Eye (tissue), 1 donor: Measurements from ENCODE around the gene KHSRP.

Source experiments
- DNase-seq: peaks from one replicate; pipeline ENCODE4 v3.0.0-alpha.2; 2015

Gene KHSRP

DNA sequence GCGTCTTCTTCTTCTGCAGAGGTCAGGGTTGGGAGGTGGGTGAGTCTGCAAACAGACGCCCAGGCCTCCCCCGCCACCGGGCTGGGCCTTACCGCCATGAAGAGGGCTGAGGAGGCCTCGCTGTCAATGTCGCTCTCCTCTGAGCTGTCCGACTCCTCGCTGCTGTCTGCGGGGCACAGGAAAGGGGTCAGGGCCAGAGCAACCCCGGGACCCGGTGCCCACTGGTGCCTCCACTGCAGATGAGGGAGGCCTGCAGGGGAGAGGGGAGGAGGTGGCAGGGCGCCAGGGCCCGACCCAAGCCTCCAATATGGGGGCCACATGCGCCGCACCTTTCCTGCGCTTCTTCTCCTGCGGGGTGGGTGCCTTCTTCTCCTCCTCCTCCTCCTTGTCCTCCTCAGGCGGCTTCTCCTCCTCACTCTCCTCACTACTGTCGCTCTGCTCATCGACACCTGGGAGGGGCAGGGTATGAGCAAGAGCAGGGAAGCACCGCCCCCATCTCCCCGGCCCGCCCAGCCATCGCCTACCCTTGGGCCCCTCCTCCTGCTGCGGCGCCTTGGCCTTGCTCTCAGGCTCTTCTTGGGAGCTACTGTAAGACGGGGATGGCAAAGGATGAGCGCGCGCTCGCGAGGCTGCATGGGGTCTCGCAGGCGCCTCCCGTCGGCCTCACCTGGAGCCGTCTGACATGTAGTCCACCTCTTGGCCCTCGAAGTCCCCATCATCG, 43.4 kb downstream of the KHSRP start:
- DNase-seq, result no peak

GRCh38 chr19:6379744-6380143, 44.9 kb downstream of the KHSRP start:
- DNase-seq, result no peak

DNA sequence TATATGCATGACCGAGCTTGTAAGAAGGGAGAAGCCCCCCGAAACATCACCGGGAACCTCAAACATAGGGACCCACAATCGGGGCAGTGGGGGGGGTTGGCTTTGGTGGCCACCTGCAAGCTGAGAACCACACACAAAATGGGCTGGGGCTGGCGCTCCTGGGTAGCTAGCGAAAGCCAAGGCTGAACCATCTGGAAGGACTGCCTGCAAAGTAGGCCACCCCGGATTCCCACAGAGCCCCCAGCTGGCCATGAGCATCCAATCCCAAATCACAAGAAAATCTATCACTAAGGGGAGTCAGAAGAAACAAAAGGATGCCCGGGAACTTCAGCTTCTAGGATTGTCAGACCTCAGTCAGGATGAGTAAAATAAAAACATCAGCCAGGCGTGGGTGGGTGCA, 46.1 kb downstream of the KHSRP start:
- peak; percentile 59 for DNase-seq

- DNase-seq, result peak; percentile 68
Observed at GRCh38 chr19:6378041-6378440, 46.6 kb downstream of the KHSRP start.

DNA sequence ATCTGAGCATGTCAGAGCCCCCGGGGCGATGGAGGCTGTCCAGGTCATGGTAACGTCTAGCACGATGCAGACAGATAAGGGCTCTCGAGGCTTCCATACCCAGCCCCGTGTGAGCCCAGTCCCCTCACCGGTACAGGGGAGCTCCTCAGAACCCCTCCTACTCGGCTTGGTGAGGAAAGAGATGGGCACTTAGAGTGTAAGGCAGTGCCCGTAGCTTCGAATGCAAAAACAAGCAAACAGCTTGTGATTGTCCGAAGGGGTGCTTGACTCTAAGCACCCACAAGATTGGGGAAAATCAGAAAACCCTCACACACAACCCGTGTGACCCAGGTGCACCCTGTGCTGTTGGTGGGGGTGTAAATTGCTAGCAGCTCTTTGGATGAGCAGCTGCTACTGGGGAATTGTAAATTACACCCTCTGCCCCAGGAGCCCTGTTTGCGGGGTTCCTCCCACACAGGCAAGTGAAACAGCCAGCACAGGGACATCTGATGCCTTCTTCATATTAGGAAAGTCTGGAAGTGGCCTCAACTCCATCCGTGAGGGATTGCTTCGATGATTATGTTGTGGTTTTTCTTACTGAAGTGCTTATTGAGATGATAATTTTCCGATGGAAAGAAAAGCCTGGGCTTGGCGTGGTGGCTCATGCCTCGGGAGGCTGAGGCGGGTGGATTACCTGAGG, 48.0 kb downstream of the KHSRP start:
- DNase-seq, result no peak

DNA sequence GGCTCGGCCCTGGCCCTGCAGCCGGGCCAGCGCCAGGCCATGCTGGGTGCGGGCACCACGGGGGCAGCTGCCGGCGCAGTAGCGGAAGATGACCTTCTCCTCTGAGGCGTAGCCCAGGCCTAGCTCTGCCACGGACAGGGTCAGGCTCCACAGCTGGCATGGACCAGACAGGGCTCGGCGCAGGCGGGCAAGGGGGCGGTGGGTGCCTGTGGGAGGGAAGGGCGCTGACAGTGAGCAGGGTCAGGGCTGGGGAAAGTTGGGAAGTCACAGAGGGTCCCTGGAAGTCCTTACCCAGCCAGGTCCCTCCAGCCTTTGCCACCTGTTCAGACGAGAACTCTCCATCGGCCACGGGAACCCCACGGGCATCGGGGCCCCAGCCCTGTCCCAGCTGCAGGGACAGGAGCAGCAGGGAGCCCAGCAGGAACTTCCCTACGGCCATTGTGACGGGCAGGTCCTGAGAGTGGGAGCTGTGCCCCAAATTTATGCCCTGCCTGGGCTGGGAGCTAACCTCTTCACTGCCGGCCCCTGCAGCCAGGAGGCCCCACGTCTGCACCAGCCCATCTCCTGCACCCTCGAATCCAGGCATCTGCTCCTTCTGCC, 49.1 kb downstream of the KHSRP start, which contains the start of gene PSPN:
Gene PSPN (minus strand): TSS at position 523 of the 600 bp plus-strand sequence. CDS start 84 bp downstream, at position 439.
- DNase-seq, result no peak

GRCh38 chr19:6374711-6375410, 49.8 kb downstream of the KHSRP start:
- no peak for DNase-seq

- DNase-seq, result no peak
Observed at GRCh38 chr19:6374161-6374709, 50.4 kb downstream of the KHSRP start.

DNA sequence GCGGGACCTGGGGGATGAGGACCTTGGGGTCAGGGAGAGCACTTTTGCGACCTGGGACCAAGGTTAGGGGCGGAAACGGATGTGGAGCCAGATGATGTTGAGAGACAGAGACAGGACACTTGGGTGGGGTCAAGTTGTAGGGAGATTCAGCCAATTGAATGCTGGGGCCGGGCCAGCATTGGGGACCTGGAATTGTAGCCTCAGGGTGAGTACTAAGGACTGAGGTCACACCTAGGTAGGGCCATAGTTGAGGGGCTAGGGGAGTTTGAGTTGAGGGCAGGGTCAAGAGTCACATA, 50.9 kb downstream of the KHSRP start:
- DNase-seq, result no peak

GRCh38 chr19:6373096-6373812, 51.4 kb downstream of the KHSRP start:
- DNase-seq, result peak; percentile 99

- DNase-seq, result peak; percentile 100
Observed at GRCh38 chr19:6372594-6373095, 52.0 kb downstream of the KHSRP start, which contains the start of gene ALKBH7. TSS of gene ALKBH7 (plus strand) at chr19:6372794. CDS start at chr19:6372821, 27 bp downstream.

DNA sequence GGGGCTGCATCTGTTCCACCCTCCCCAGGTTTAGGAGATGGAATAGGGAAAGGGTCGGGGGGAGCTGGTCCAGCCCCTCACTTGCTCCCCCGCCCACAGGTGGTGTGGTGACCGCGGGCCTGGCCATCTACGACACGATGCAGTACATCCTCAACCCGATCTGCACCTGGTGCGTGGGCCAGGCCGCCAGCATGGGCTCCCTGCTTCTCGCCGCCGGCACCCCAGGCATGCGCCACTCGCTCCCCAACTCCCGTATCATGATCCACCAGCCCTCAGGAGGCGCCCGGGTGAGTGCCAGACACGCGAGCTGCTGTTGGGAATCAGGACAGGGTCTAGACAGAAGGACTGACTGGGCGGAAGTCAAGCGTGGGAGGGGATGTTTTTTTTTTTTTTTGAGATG, 60.3 kb downstream of the KHSRP start:
- no peak for DNase-seq
